ENCODE data around the gene NT5C1B.
"Not testable (repeated sequence)": the region's sequence is repeated elsewhere in the genome, so short reads cannot be mapped to it uniquely, and the experiment has no call there.

The NT5C1B gene

GRCh38 chr2:18589354-18589753, at the start of gene NT5C1B:
TSS of gene NT5C1B (minus strand) at chr2:18589569. CDS start at chr2:18589468, 101 bp downstream.
- no peak for DNase-seq (ENCODE audit: low read depth in 2 of 2)

DNA sequence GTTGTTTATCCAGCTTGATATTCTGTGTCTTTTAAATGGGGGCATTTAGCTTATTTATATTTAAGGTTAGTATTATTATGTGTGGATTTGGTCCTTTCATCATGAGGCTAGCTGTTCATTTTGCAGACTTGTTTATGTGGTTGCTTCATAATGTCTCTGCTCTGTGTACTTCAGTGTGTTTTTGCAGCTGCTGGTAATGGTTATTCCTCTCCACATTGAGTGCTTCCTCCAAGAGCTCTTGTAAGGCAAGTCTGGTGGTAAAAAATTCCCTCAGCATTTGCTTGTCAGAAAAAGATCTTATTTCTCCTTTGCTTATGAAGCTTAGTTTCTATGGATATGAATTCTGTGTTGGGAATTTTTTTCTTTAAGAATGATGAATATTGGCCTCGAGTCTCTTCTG, 47.8 kb upstream of the NT5C1B start:
- DNase-seq (ENCODE audit: low read depth in 2 of 2) = no peak

- not testable (repeated sequence) for DNase-seq (ENCODE audit: low read depth in 2 of 2)
Measured at GRCh38 chr2:18632699-18633098, 43.3 kb upstream of the NT5C1B start.

DNA sequence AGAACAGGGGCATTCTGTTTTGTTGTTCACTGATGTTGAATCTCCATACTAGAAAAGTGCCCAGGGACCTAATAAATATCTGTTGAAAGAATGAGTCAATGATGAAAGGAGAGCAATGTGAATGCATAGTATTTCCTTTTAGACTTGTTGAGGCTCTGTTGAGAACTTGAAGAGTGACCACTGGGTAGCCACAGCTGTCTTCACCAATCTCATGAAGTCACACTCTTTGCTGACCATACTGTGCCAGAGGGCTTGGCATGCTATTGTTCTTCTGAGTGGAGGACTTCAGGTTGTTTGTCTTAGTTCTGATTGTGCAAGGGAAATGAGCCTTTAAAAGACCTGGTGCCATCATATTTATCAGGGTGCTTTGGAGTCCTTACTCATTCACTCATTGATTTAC, 41.6 kb upstream of the NT5C1B start:
- no peak for DNase-seq (ENCODE audit: low read depth in 2 of 2)

- DNase-seq (ENCODE audit: low read depth in 2 of 2) = no peak
Measured at GRCh38 chr2:18630541-18630940, 41.2 kb upstream of the NT5C1B start.

GRCh38 chr2:18630101-18630500, 40.7 kb upstream of the NT5C1B start:
- DNase-seq (ENCODE audit: low read depth in 2 of 2) = no peak

GRCh38 chr2:18626958-18627650, 37.7 kb upstream of the NT5C1B start:
- no peak for DNase-seq (ENCODE audit: low read depth in 2 of 2)

- no peak for DNase-seq (ENCODE audit: low read depth in 2 of 2)
Measured at GRCh38 chr2:18626256-18626668, 36.9 kb upstream of the NT5C1B start.

- no peak for DNase-seq (ENCODE audit: low read depth in 2 of 2)
Measured at GRCh38 chr2:18625563-18625962, 36.2 kb upstream of the NT5C1B start.

- no peak for DNase-seq (ENCODE audit: low read depth in 2 of 2)
Measured at GRCh38 chr2:18623782-18624181, 34.4 kb upstream of the NT5C1B start.

- DNase-seq (ENCODE audit: low read depth in 2 of 2) = no peak
Measured at GRCh38 chr2:18620867-18621632, 31.7 kb upstream of the NT5C1B start.

GRCh38 chr2:18619091-18619490, 29.7 kb upstream of the NT5C1B start:
- no peak for DNase-seq (ENCODE audit: low read depth in 2 of 2)

GRCh38 chr2:18614041-18614440, 24.7 kb upstream of the NT5C1B start:
- no peak for DNase-seq (ENCODE audit: low read depth in 2 of 2)

DNA sequence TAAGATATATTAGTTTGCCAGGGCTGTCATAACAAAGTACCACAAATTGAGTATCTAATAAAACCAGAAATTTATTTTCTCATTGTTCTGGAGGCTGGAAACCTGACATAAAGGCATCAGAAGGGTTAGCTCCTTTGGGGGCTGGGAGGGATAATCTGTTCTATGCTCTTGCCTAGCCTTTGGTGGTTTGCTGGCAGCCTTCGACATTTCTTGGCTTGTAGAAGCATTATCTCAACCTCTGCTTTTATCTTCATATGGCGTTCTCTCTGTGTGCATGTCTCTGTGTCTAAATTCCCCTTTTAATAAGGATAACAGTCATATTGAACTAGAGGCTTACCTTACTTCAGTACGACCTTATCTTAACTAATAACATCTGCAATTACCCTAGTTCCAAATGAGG, 22.8 kb upstream of the NT5C1B start:
- no peak for DNase-seq (ENCODE audit: low read depth in 2 of 2)

DNA sequence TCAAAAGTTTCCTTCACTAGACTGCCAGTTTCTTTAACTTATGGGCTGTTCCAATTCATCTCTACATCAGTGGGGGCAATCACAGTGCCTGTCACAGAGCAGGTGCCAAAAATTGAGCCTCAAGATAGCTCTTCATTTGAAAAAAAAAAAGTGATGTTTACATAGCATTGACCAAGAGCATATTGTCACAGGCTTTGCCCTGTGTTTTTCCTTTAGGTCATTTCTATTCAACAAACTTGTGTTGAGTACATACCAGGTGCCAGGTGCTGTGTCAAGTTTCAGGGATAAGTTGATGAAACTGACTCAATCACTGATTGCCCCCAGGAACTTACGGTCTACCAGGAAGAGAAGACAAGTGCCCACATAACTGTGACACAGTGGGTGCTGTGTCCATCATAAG, 22.2 kb upstream of the NT5C1B start:
- no peak for DNase-seq (ENCODE audit: low read depth in 2 of 2)

DNA sequence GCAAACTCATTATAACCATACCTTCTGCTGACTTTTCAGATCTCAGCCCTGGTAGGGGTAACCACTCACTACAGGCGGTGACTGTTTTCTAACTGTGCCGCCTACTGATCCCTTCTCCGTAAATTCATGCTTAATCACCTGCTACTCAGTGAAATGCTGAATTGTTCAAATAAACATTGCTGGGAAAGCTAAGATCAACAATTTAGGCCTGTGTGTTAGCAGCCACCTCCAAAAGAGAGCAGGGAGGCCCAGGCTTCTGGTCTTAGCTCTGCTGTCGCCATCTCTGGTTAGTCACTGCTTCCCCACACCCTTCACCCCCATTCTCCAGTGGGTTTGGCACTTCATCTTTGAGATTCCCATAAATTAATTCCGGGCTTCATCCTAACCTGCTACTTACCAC, 21.8 kb upstream of the NT5C1B start:
- DNase-seq (ENCODE audit: low read depth in 2 of 2) = no peak

DNA sequence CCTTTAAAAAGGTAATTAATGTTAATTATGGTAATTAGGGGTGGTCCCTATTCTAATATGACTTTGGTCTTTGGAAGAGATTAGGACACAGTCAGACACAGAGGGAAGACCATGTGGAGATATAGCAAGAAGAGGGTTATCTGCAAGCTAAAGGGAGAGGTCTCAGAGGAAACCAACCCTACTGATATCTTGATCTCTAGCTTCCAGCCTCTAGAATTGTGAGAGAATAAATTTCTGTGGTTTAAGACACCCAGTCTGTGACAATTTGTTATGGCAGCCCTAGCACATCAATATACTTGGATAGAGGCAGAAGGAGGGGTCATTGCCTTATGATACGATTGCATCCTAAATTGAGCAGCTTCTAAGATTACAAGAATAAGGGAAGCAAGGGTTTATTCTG, 21.3 kb upstream of the NT5C1B start:
- DNase-seq (ENCODE audit: low read depth in 2 of 2) = no peak

DNA sequence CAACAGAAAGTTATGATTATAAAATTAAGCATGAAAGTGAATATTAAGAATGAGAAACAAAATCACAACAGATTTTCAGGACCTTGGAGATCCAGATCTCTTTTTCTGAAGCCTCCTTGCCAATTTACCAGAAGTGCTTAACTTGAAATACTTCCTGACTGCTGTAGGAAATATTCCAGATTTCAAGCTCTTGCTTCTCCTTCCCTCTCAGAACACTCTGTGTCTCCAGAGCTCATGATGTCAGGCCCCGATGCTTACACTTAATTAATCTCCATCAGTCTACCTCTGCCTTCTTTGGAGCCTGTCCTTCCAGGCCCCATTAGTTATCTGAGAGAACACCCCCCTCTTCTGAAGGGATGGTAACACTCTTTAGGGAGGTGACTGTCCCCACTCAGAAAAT, 20.7 kb upstream of the NT5C1B start:
- no peak for DNase-seq (ENCODE audit: low read depth in 2 of 2)

DNA sequence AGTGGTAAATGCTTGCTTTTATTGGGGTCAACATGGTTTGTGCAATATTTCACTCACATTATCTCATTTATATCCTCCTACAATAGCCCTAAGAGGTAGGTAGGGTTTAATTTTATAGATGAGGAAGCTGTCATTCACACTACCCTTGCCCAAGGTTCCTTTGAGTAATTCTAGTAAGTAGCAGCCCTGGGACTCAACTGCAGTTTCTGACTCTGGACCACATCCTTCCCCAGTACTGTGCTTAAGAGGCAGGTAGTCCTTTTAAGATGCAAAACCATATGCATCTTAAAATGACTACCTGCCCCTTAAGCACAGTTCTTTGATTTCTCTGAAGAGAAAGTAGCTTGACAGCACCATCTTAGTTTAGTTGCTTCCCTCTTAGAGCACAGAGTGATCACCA, 15.7 kb upstream of the NT5C1B start:
- DNase-seq (ENCODE audit: low read depth in 2 of 2) = no peak

DNA sequence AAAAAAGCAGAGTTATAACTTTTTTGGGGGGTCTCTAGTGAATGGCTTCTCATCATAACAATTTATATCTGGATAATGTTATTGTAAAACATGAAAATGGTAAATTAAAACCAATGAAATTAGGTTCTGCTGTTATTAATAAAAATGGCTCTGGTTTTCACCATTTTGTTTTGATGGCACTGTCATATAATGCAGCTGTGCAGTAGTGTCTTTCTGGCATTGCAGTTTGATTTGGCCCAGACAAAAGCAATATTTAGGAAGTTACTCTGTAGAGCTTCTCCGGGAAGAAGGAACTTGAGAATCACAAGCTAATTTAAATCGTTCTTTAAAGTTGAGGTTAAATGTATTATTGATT, 15.1 kb upstream of the NT5C1B start:
- no peak for DNase-seq (ENCODE audit: low read depth in 2 of 2)

- no peak for DNase-seq (ENCODE audit: low read depth in 2 of 2)
Measured at GRCh38 chr2:18603854-18604530, 14.6 kb upstream of the NT5C1B start.

- DNase-seq (ENCODE audit: low read depth in 2 of 2) = no peak
Measured at GRCh38 chr2:18602298-18602697, 12.9 kb upstream of the NT5C1B start.

- DNase-seq (ENCODE audit: low read depth in 2 of 2) = no peak
Measured at GRCh38 chr2:18600255-18600613, 10.9 kb upstream of the NT5C1B start.
